GM13976 (cell line): ENCODE results near the gene TRAK2.

ENCODE experiments used
- DNase-seq: peaks from one replicate; pipeline ENCODE4 v3.0.0; 2012; ENCODE audit warnings: low spot score
- CTCF ChIP-seq: IDR thresholded peaks from 2 replicates; pipeline ENCODE4 v1.5.1; 2012; ENCODE audit warnings: borderline replicate concordance, mild to moderate bottlenecking; ENCODE audit not compliant: insufficient read depth; ENCODE audit errors: extremely low read depth, missing control alignments, control extremely low read depth
- in situ Hi-C: fragments of 300-500 bp; cut with MboI; formaldehyde crosslinking; loops from one replicate; pipeline ENCODE4 v1.12.0; 2022; ENCODE audit warnings: low sequenced_read_pairs, mixed read lengths, inconsistent platforms; ENCODE audit not compliant: unreplicated experiment

The TRAK2 gene

GRCh38 chr2:201406077-201406662 is 45.1 kb downstream of the TRAK2 start:
- in situ Hi-C loops, result no loop called here
- DNase-seq, result no peak
- TF ChIP-seq CTCF, result no peak

GRCh38 chr2:201404699-201405280 is 46.5 kb downstream of the TRAK2 start:
- DNase-seq, result no peak
- no peak for TF ChIP-seq CTCF
- in situ Hi-C loops, result no loop called here

- no peak for DNase-seq
- no peak for TF ChIP-seq CTCF
Observed at GRCh38 chr2:201403880-201404279, 47.4 kb downstream of the TRAK2 start.

GRCh38 chr2:201402651-201403562 is 48.4 kb downstream of the TRAK2 start:
- no peak for TF ChIP-seq CTCF
- no peak for DNase-seq
- in situ Hi-C loops, result no loop called here

More at GRCh38 chr2:201403880-201404279, 47.4 kb downstream of the TRAK2 start:
- in situ Hi-C loops, result no loop called here

- DNase-seq, result no peak
- in situ Hi-C loops, result no loop called here
Observed at GRCh38 chr2:201401815-201402214, 49.4 kb downstream of the TRAK2 start.

More at GRCh38 chr2:201401815-201402214, 49.4 kb downstream of the TRAK2 start:
- TF ChIP-seq CTCF, result no peak
